IMR-90 (cell line): Measurements from ENCODE around the gene MAU2. TPM values are rescaled to one million over a fixed set of nuclear protein-coding genes. Genes with fewer than 3 reads are reported as not detected.

Experiments
- ATAC-seq: fragments of 200-7000 bp; cut with Tn5 transposase; 2 replicates; pipeline ENCODE4 v1.9.1; 2020; ENCODE audit warnings: low read depth, mild to moderate bottlenecking, moderate library complexity
- BruUV-seq: library from RNA; stranded (reverse); fragments of 400-500 nt; replicated peaks from 2 replicates; lab custom pipeline; 2021; lab: Mats Ljungman, UMichigan
- CTCF ChIA-PET: fragments of 300-600 bp; formaldehyde crosslinking; extraction: SDS; loops from one replicate; lab custom pipeline; 2021; ENCODE audit warnings: antibody characterized with exemption; lab: Yijun Ruan, JAX
- POLR2A ChIA-PET: fragments of 300-600 bp; sonication (Branson Sonifier 250); formaldehyde crosslinking; loops from one replicate; lab custom pipeline; 2022; ENCODE audit warnings: antibody characterized with exemption; ENCODE audit not compliant: unreplicated experiment; lab: Charles Lee
- DNase-seq: peaks from one replicate; pipeline ENCODE4 v3.0.0; 2013
- H2AFZ ChIP-seq: replicated peaks from 2 replicates; pipeline ENCODE3; 2013; ENCODE audit warnings: low read length, mild to moderate bottlenecking; ENCODE audit not compliant: poor library complexity
- H2AK5ac ChIP-seq: 2 replicates; pipeline ENCODE4 v1.6.1; 2013; ENCODE audit warnings: low read depth, low read length, inconsistent platforms
- H2AK9ac ChIP-seq: replicated peaks from 2 replicates; pipeline ENCODE3; 2013; ENCODE audit warnings: mild to moderate bottlenecking, low read depth, low read length, moderate library complexity; ENCODE audit not compliant: poor library complexity
- H2BK120ac ChIP-seq: 2 replicates; pipeline ENCODE4 v1.6.1; 2013; ENCODE audit warnings: low read depth, low read length, inconsistent platforms
- H2BK15ac ChIP-seq: 3 replicates; pipeline ENCODE4 v1.6.1; 2013; ENCODE audit warnings: low read depth, low read length, inconsistent platforms
- H2BK20ac ChIP-seq: 2 replicates; pipeline ENCODE4 v1.6.1; 2013; ENCODE audit warnings: low read depth, mild to moderate bottlenecking, inconsistent platforms, low read length, moderate library complexity
- H2BK5ac ChIP-seq: 2 replicates; pipeline ENCODE4 v1.6.1; 2013; ENCODE audit warnings: mild to moderate bottlenecking, low read depth, low read length, inconsistent platforms; ENCODE audit not compliant: poor library complexity, severe bottlenecking
- H3K14ac ChIP-seq: replicated peaks from 2 replicates; pipeline ENCODE4 v1.6.1; 2013; ENCODE audit warnings: low read depth, low read length, inconsistent platforms
- H3K18ac ChIP-seq: 2 replicates; pipeline ENCODE4 v1.6.1; 2013; ENCODE audit warnings: low read depth, low read length, control low read depth
- H3K23ac ChIP-seq: 2 replicates; pipeline ENCODE4 v1.6.1; 2013; ENCODE audit warnings: low read depth, low read length, inconsistent platforms
- H3K27ac ChIP-seq: 2 replicates; pipeline ENCODE4 v1.5.1; 2013; ENCODE audit warnings: mild to moderate bottlenecking, control low read depth, low read length; ENCODE audit not compliant: insufficient read depth
- H3K27me3 ChIP-seq: 2 replicates; pipeline ENCODE4 v1.6.1; 2013; ENCODE audit warnings: low read length; ENCODE audit not compliant: control insufficient read depth, insufficient read depth
- H3K36me3 ChIP-seq: 2 replicates; pipeline ENCODE4 v1.6.1; 2013; ENCODE audit warnings: low read length, mixed read lengths; ENCODE audit not compliant: control insufficient read depth, insufficient read depth
- H3K4ac ChIP-seq: 2 replicates; pipeline ENCODE4 v1.6.1; 2013; ENCODE audit warnings: low read depth, low read length, inconsistent platforms
- H3K4me1 ChIP-seq: 2 replicates; pipeline ENCODE4 v1.6.1; 2013; ENCODE audit warnings: low read length, mixed read lengths; ENCODE audit not compliant: control insufficient read depth, insufficient read depth
- H3K4me2 ChIP-seq: 2 replicates; pipeline ENCODE4 v1.6.1; 2013; ENCODE audit warnings: low read depth, mild to moderate bottlenecking, control low read depth, low read length, moderate library complexity
- H3K4me3 ChIP-seq: 2 replicates; pipeline ENCODE4 v1.5.1; 2013; ENCODE audit warnings: low read depth, mild to moderate bottlenecking, control low read depth, low read length, moderate library complexity; ENCODE audit not compliant: insufficient read depth
- H3K56ac ChIP-seq: 2 replicates; pipeline ENCODE4 v1.6.1; 2013; ENCODE audit warnings: low read length, inconsistent platforms; ENCODE audit not compliant: insufficient read depth; ENCODE audit errors: extremely low read depth
- H3K79me1 ChIP-seq, 2 experiments: 2 replicates each; pipeline ENCODE4 v1.6.1; 2013; ENCODE audit warnings: low read length in 2 of 2, inconsistent platforms in 1 of 2, low read depth in 1 of 2
- H3K9ac ChIP-seq: 2 replicates; pipeline ENCODE4 v1.6.1; 2013; ENCODE audit warnings: low read depth, low read length, control low read depth
- H3K9me1 ChIP-seq: 2 replicates; pipeline ENCODE4 v1.6.1; 2013; ENCODE audit warnings: low read length, inconsistent platforms; ENCODE audit not compliant: insufficient read depth
- H3K9me3 ChIP-seq: 2 replicates; pipeline ENCODE4 v1.6.1; 2013; ENCODE audit warnings: low read length; ENCODE audit not compliant: control insufficient read depth, insufficient read depth
- H4K20me1 ChIP-seq: 2 replicates; pipeline ENCODE4 v1.6.1; 2013; ENCODE audit warnings: low read length, inconsistent platforms; ENCODE audit not compliant: insufficient read depth
- H4K5ac ChIP-seq: 2 replicates; pipeline ENCODE4 v1.6.1; 2013; ENCODE audit warnings: mild to moderate bottlenecking, low read depth, low read length, control low read depth
- H4K8ac ChIP-seq, 2 experiments: 2 replicates each; pipeline ENCODE4 v1.6.1; 2013; ENCODE audit warnings: low read depth in 2 of 2, low read length in 2 of 2, control low read depth in 1 of 2, inconsistent platforms in 1 of 2
- H4K91ac ChIP-seq: 2 replicates; pipeline ENCODE4 v1.6.1; 2013; ENCODE audit warnings: low read depth, low read length, inconsistent platforms; ENCODE audit not compliant: insufficient read depth
- BHLHE40 ChIP-seq: fragments of 150-350 bp; IDR thresholded peaks from 2 replicates; pipeline ENCODE4 v1.6.1; 2016; ENCODE audit warnings: mild to moderate bottlenecking, low read depth, low read length
- CEBPB ChIP-seq: IDR thresholded peaks from 2 replicates; pipeline ENCODE4 v1.6.1; 2012; ENCODE audit warnings: low read depth, low read length, improper control_type of control experiment
- CHD1 ChIP-seq: IDR thresholded peaks from 2 replicates; pipeline ENCODE4 v1.6.1; 2012; ENCODE audit warnings: low read depth, low read length, improper control_type of control experiment
- CTCF ChIP-seq: conservative IDR thresholded peaks from 2 replicates; pipeline ENCODE4 v1.5.1; 2012; ENCODE audit warnings: mild to moderate bottlenecking, low read depth, low read length, improper control_type of control experiment
- ELK1 ChIP-seq: fragments of 150-350 bp; IDR thresholded peaks from 2 replicates; pipeline ENCODE4 v1.6.1; 2016; ENCODE audit warnings: low read depth, mild to moderate bottlenecking, low read length, moderate library complexity, borderline replicate concordance
- FOS ChIP-seq: fragments of 150-350 bp; IDR thresholded peaks from 2 replicates; pipeline ENCODE4 v1.6.1; 2016; ENCODE audit warnings: low read depth, low read length
- MAFK ChIP-seq: IDR thresholded peaks from 2 replicates; pipeline ENCODE4 v1.6.1; 2012; ENCODE audit warnings: low read depth, low read length, improper control_type of control experiment
- MAZ ChIP-seq: IDR thresholded peaks from 2 replicates; pipeline ENCODE4 v1.6.1; 2012; ENCODE audit warnings: low read depth, mild to moderate bottlenecking, low read length, improper control_type of control experiment, moderate library complexity, borderline replicate concordance
- MXI1 ChIP-seq: IDR thresholded peaks from 2 replicates; pipeline ENCODE4 v1.6.1; 2012; ENCODE audit warnings: low read depth, mild to moderate bottlenecking, low read length, moderate library complexity, borderline replicate concordance
- NFE2L2 ChIP-seq: fragments of 150-350 bp; IDR thresholded peaks from 2 replicates; pipeline ENCODE4 v1.6.1; 2016; ENCODE audit warnings: low read depth, mild to moderate bottlenecking, low read length
- POLR2A ChIP-seq: IDR thresholded peaks from 2 replicates; pipeline ENCODE4 v1.6.1; 2012; ENCODE audit warnings: mild to moderate bottlenecking, low read depth, low read length
- RAD21 ChIP-seq: IDR thresholded peaks from 2 replicates; pipeline ENCODE4 v1.6.1; 2012; ENCODE audit warnings: low read length, improper control_type of control experiment
- RCOR1 ChIP-seq: IDR thresholded peaks from 2 replicates; pipeline ENCODE4 v1.6.1; 2012; ENCODE audit warnings: mild to moderate bottlenecking, low read length, improper control_type of control experiment; ENCODE audit not compliant: insufficient replicate concordance
- RFX5 ChIP-seq: IDR thresholded peaks from 2 replicates; pipeline ENCODE4 v1.8.0; 2012; ENCODE audit warnings: low read depth, mild to moderate bottlenecking, low read length, moderate library complexity
- SMC3 ChIP-seq: fragments of 150-350 bp; IDR thresholded peaks from 2 replicates; pipeline ENCODE4 v1.6.1; 2016; ENCODE audit warnings: low read depth, mild to moderate bottlenecking, antibody characterized with exemption, low read length, moderate library complexity
- USF2 ChIP-seq: fragments of 150-350 bp; IDR thresholded peaks from 2 replicates; pipeline ENCODE4 v1.6.1; 2017; ENCODE audit warnings: mild to moderate bottlenecking, antibody characterized with exemption, low read length, low read depth
- WGBS, 2 experiments: methylation state at CpG; one replicate each; pipeline versions ENCODE4 v1.1.5 to v1.1.7; 2013; ENCODE audit warnings: missing lambda C conversion rate in 2 of 2; ENCODE audit not compliant: insufficient read length in 1 of 2; ENCODE audit errors: extremely low coverage in 2 of 2; 5-methylcytosine and 5-hydroxymethylcytosine counted together
- dilution Hi-C: fragments of 300-500 bp; cut with HindIII; formaldehyde crosslinking; loops from one replicate; pipeline ENCODE4 v1.14.3; 2018; ENCODE audit warnings: low sequenced_read_pairs; ENCODE audit not compliant: unreplicated experiment
- in situ Hi-C: fragments of 300-500 bp; cut with MboI; formaldehyde crosslinking; loops from 3 replicates; pipeline ENCODE4 v1.14.3; 2019; ENCODE audit warnings: low sequenced_read_pairs, inconsistent platforms, mixed read lengths
- intact Hi-C: fragments of 100-400 bp; cut with micrococcal nuclease; formaldehyde crosslinking; loops from 2 replicates; pipeline ENCODE4 v1.10.0; 2022
- polyA plus RNA-seq, 3 experiments: library from polyadenylated mRNA; depleted of rRNA; stranded (reverse); fragments of >200 nt; gene quantifications; 2 replicates each; pipeline ENCODE4 v1.2.3, GENCODE V29; 2012; ENCODE audit warnings: low replicate concordance in 1 of 3
- total RNA-seq: library from RNA; depleted of rRNA; stranded (reverse); fragments of >200 nt; gene quantifications from 2 replicates; pipeline ENCODE4 v1.2.3, GENCODE V29; 2012

MAU2 gene
- total and polyA plus RNA-seq, 2 of the 4 experiments (the other 2 are of a cell fraction): 24.6 to 31.1 TPM

- Histone ChIP-seq H3K4me3 (no peak overlapping the region), H3K36me3 (no peaks in the 10 kb centered on the region), H3K23ac (no peak overlapping the region), H3K9me1 (peaks cover 4% of the 10 kb centered on the region; the same call in 1 of the 2 replicates), H3K27me3 (no peaks in the 10 kb centered on the region), H4K8ac (no peak overlapping the region), H4K91ac (no peak overlapping the region), H3K4me2 (no peak overlapping the region), H3K14ac (no peak overlapping the region), H2AK5ac (no peak overlapping the region), H3K56ac (no peak overlapping the region), H3K4me1 (peaks cover 4% of the 10 kb centered on the region), H3K18ac (no peak overlapping the region), H3K27ac (no peak overlapping the region), H2AK9ac (no peak overlapping the region), H3K9me3 (no peaks in the 10 kb centered on the region), H2BK5ac (no peak overlapping the region), H2BK120ac (no peak overlapping the region), H2BK15ac (no peak overlapping the region), H2AFZ (no peak overlapping the region), H3K79me1 (peaks cover 12 to 20% of the 10 kb centered on the region in 2 experiments), H2BK20ac (no peak overlapping the region), H3K4ac (no peak overlapping the region), H4K20me1 (no peaks in the 10 kb centered on the region), H3K9ac (no peak overlapping the region), H4K5ac (no peak overlapping the region)
- no peak for ATAC-seq
- POLR2A ChIA-PET: no interaction called here
- in situ Hi-C loops: loop anchor here (25.0 kb wide), 1 partner anchor 255 kb away; the partner anchor contains the start of genes GMIP and LPAR2
- BruUV-seq: no TSS peak
- dilution Hi-C loops: no loop called here
- DNase-seq: no peak
- CTCF ChIA-PET: interaction anchor here (0.5 kb wide), 1 partner anchor 11 kb away, joined by 5 read pairs; no protein-coding TSS in a partner anchor
- no peak for TF ChIP-seq MAZ
- no peak for TF ChIP-seq RCOR1
- TF ChIP-seq RAD21: no peak
- TF ChIP-seq RFX5: no peak
- no peak for TF ChIP-seq POLR2A
- TF ChIP-seq FOS: no peak
- no peak for TF ChIP-seq NFE2L2
- TF ChIP-seq MXI1: no peak
- TF ChIP-seq ELK1: no peak
- no peak for TF ChIP-seq CTCF
- no peak for TF ChIP-seq MAFK
- TF ChIP-seq BHLHE40: no peak
- TF ChIP-seq CEBPB: no peak
- no peak for TF ChIP-seq SMC3
- no peak for TF ChIP-seq USF2
- no peak for TF ChIP-seq CHD1
- WGBS, 2 experiments: 90% methylated on average over 2 of the region's 8 CpGs; no CpG with 5 or more reads in 1 of the 2 experiments
- intact Hi-C loops: no loop called here
Measured at GRCh38 chr19:19382118-19382517, 61.5 kb downstream of the MAU2 start.
